ENCODE results near the gene NF1. TPM values are rescaled to one million over a fixed set of nuclear protein-coding genes. Genes with fewer than 3 reads are reported as not detected.

Gene NF1
- total and polyA plus RNA-seq, 11 donors = 6.8 to 82.0 (median 51.4) TPM

DNA sequence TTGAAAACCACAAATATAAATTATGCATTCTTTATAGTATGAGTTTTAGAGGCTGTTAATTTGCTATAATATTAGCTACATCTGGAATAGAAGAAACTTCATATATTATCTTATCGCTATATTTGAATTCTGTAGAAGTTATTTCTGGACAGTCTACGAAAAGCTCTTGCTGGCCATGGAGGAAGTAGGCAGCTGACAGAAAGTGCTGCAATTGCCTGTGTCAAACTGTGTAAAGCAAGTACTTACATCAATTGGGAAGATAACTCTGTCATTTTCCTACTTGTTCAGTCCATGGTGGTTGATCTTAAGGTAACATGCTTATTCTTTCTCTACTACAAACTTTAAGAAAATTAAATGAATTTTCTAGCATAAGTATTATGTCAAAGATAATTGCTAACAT is 105.5 kb downstream of the NF1 start:
- Histone ChIP-seq H3K27me3 (no peaks in the 10 kb centered on the region), H3K4me1 (peaks cover 0 to 19% (median 0%) of the 10 kb centered on the region in 12 donors), H3K36me3 (peaks cover 0 to 29% (median 12%) of the 10 kb centered on the region in 9 donors), H3K27ac (peak overlapping the region in 1 of 12 donors; percentile 7), H3K9me3 (peaks cover 0 to 7% (median 0%) of the 10 kb centered on the region in 12 donors), H3K4me3 (no peak overlapping the region)
- TF ChIP-seq, protein P1, sequence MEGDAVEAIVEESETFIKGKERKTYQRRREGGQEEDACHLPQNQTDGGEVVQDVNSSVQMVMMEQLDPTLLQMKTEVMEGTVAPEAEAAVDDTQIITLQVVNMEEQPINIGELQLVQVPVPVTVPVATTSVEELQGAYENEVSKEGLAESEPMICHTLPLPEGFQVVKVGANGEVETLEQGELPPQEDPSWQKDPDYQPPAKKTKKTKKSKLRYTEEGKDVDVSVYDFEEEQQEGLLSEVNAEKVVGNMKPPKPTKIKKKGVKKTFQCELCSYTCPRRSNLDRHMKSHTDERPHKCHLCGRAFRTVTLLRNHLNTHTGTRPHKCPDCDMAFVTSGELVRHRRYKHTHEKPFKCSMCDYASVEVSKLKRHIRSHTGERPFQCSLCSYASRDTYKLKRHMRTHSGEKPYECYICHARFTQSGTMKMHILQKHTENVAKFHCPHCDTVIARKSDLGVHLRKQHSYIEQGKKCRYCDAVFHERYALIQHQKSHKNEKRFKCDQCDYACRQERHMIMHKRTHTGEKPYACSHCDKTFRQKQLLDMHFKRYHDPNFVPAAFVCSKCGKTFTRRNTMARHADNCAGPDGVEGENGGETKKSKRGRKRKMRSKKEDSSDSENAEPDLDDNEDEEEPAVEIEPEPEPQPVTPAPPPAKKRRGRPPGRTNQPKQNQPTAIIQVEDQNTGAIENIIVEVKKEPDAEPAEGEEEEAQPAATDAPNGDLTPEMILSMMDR (IDR thresholded peaks at IDR 0.05) = no peak
- no peak for TF ChIP-seq POLR2A (IDR thresholded peaks at IDR 0.05)
- intact Hi-C loops (cut with DNase I) = loop anchor here in 2 of 10 donors (10.0 kb wide), 2 partner anchors 105 to 295 kb away; partner anchors contain the start of genes NF1 (in 1 of the 2) and TEFM (in 1 of the 2)
- DNase-seq (no peak), ATAC-seq (peak in 3 of 4 donors; percentile 34 to 49 (median 48))
- WGBS, 4 donors = 41 to 61% (median 55%) methylated on average over 2 of the region's 2 CpGs

DNA sequence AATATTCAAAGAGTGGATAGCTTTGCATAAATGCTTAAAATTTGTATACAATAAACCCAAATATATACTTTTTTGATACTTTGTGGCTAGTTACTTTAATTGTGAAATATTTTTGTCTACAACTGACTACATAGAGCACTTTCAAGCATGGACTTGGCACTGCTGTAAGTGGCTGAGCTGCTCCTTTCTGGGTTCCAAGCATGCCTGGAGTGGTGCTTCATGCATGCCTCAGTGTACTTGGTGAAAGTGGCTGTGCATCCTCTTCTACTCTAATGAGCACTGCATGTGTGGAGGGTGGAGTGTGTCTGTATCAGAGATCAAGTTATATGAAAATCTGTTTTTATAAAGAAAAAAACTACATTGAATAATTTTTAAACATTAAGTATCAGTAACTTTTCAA is 108.2 kb downstream of the NF1 start:
- peaks cover 0 to 50% (median 12%) of the 10 kb centered on the region in 9 donors for H3K36me3 ChIP-seq
- ATAC-seq = peak in 2 of 4 donors; percentile 50 to 55
- no peaks in the 10 kb centered on the region for H3K27me3 ChIP-seq
- no peak for DNase-seq
- no peak overlapping the region for H3K27ac ChIP-seq
- intact Hi-C loops (cut with DNase I) = loop anchor here in 2 of 10 donors (10.0 kb wide), 2 partner anchors 108 to 298 kb away; partner anchors contain the start of genes NF1 (in 1 of the 2) and TEFM (in 1 of the 2)
- no peak overlapping the region for H3K4me3 ChIP-seq
- H3K9me3 ChIP-seq = no peaks in the 10 kb centered on the region
- no peak for TF ChIP-seq POLR2A (IDR thresholded peaks at IDR 0.05)
- TF ChIP-seq, protein P1 (IDR thresholded peaks at IDR 0.05) = no peak
- H3K4me1 ChIP-seq = peaks cover 0 to 19% (median 0%) of the 10 kb centered on the region in 12 donors

DNA sequence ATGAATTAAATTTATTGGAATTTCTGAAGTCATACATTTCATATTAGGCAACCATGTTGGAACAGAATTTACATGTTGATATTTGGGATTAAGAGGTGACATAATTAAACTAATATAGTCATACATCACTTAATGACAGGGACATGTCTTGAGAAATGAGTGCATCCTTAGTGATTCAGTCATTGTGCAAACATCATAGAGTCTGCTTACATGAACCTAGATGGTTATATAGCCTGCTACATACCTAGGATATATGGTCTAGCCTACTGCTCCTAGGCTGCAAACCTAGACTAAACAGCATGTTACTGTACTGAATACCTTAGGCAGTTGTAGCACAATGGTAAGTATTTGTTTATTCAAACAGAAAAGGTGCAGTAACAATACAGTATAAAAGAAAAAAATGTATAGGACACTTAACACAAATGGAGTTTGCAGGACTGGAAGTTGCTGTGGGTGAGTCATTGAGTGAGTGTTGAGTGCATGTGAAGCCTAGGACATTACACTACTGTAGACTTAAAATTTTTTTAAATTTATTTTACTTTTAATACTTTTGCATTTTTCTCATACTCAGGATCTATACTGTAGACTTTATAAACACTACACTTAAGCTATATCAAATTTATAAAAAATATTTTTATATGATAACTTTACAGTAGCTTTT is 116.7 kb downstream of the NF1 start:
- ATAC-seq = no peak
- no peak overlapping the region for H3K27ac ChIP-seq
- H3K9me3 ChIP-seq = no peaks in the 10 kb centered on the region
- H3K27me3 ChIP-seq = no peaks in the 10 kb centered on the region
- no peak overlapping the region for H3K4me3 ChIP-seq
- no peak for DNase-seq
- peaks cover 0 to 10% (median 1%) of the 10 kb centered on the region in 12 donors for H3K4me1 ChIP-seq
- intact Hi-C loops (cut with DNase I) = no loop called here
- peaks cover 0 to 65% (median 15%) of the 10 kb centered on the region in 9 donors for H3K36me3 ChIP-seq
- TF ChIP-seq, protein P1 (IDR thresholded peaks at IDR 0.05) = no peak
- TF ChIP-seq POLR2A (IDR thresholded peaks at IDR 0.05) = no peak

DNA sequence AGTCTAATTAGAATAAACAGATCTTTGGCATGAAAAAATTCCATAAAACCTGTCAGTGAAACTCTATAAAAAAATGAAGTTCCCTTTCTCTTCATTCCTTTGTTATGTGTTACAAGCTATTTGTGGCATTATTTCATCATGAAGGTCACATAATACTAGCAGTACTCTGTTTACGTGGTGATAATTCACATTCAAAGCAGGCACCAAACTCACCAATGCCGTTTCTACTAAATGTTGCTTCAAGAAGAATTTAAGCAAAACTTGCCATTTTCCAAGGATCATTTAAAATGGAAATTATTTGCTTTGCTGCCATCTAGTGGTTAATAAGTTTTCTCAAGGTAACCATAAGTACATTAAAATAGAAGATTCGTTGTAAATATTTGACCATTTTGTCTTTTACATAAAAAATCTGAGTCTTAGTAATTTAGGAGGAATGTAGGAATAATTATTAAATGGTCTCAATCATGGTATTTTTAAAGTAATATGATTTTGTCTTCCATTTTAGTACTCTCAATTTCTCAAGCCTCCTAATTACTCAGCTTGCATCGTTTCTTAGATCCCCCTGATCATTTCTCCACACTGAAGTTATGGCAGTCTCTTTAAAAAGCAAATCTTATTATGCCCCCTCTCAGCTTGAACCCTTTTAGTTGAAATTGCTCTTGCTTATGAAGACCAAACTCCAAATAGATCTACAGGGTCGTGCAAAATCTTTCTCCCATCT is 121.4 kb downstream of the NF1 start:
- ATAC-seq (no peak), DNase-seq (no peak)
- Histone ChIP-seq H3K4me3 (no peak overlapping the region), H3K9me3 (no peaks in the 10 kb centered on the region), H3K4me1 (peaks cover 0 to 10% (median 1%) of the 10 kb centered on the region in 12 donors), H3K27me3 (no peaks in the 10 kb centered on the region), H3K27ac (peak overlapping the region in 1 of 12 donors; percentile 19), H3K36me3 (peaks cover 0 to 79% (median 43%) of the 10 kb centered on the region in 9 donors)
- WGBS, 4 donors = 37 to 48% (median 40%) methylated on average over 5 of the region's 5 CpGs
- TF ChIP-seq, protein P1 (IDR thresholded peaks at IDR 0.05) = peak; percentile 47 to 79 (median 69)
- TF ChIP-seq POLR2A (IDR thresholded peaks at IDR 0.05) = no peak
- intact Hi-C loops (cut with DNase I) = loop anchor here in 8 of 10 donors (1.0 to 5.0 kb wide), 5 partner anchors 199 to 309 kb away; partner anchors contain the start of gene TEFM (in 2 of the 8)

All from heart left ventricle (tissue), 16 donors.